Mucosa of stomach (tissue), 1 donor: ENCODE data around the gene OARD1.
"Not testable (repeated sequence)": the region's sequence is repeated elsewhere in the genome, so short reads cannot be mapped to it uniquely, and the experiment has no call there.

Experiments
- H3K27me3 ChIP-seq: one replicate; pipeline ENCODE4 v1.7.0; 2013; ENCODE audit warnings: mild to moderate bottlenecking, low read length; ENCODE audit not compliant: control insufficient read depth, insufficient read depth
- H3K36me3 ChIP-seq: one replicate; pipeline ENCODE4 v1.7.0; 2013; ENCODE audit warnings: low read length; ENCODE audit not compliant: control insufficient read depth, insufficient read depth
- H3K4me1 ChIP-seq: one replicate; pipeline ENCODE4 v1.7.0; 2013; ENCODE audit warnings: mild to moderate bottlenecking, low read length; ENCODE audit not compliant: control insufficient read depth, insufficient read depth
- H3K4me3 ChIP-seq: one replicate; pipeline ENCODE4 v1.7.0; 2013; ENCODE audit warnings: low read length
- H3K9ac ChIP-seq: one replicate; pipeline ENCODE4 v1.7.0; 2013; ENCODE audit warnings: mild to moderate bottlenecking, low read length, moderate library complexity
- H3K9me3 ChIP-seq: one replicate; pipeline ENCODE4 v1.7.0; 2013; ENCODE audit warnings: mild to moderate bottlenecking, low read length, moderate library complexity; ENCODE audit not compliant: control insufficient read depth
- donor health status: Pancreatic carcinoma.

The OARD1 gene

GRCh38 chr6:41028561-41029412 is 43.4 kb downstream of the OARD1 start:
- peaks cover 38% of the 10 kb centered on the region for H3K4me1 ChIP-seq
- H3K9ac ChIP-seq: peak overlapping the region; percentile 73

GRCh38 chr6:41027799-41028560 is 44.2 kb downstream of the OARD1 start:
- peaks cover 10% of the 10 kb centered on the region for H3K36me3 ChIP-seq
- H3K4me1 ChIP-seq: peaks cover 36% of the 10 kb centered on the region
- no peaks in the 10 kb centered on the region for H3K27me3 ChIP-seq
- H3K9ac ChIP-seq: peak overlapping the region; percentile 73
- no peaks in the 10 kb centered on the region for H3K9me3 ChIP-seq
- H3K4me3 ChIP-seq: peak overlapping the region; percentile 14

More at GRCh38 chr6:41028561-41029412, 43.4 kb downstream of the OARD1 start:
- no peaks in the 10 kb centered on the region for H3K9me3 ChIP-seq
- H3K27me3 ChIP-seq: no peaks in the 10 kb centered on the region
- H3K36me3 ChIP-seq: peaks cover 10% of the 10 kb centered on the region
- no peak overlapping the region for H3K4me3 ChIP-seq

- no peaks in the 10 kb centered on the region for H3K9me3 ChIP-seq
- H3K4me3 ChIP-seq: peak overlapping the region; percentile 14
- no peaks in the 10 kb centered on the region for H3K27me3 ChIP-seq
- H3K4me1 ChIP-seq: peaks cover 34% of the 10 kb centered on the region
- H3K36me3 ChIP-seq: peaks cover 10% of the 10 kb centered on the region
- no peak overlapping the region for H3K9ac ChIP-seq
These were observed 44.9 kb downstream of the OARD1 start for GRCh38 chr6:41027241-41027640.

GRCh38 chr6:41025966-41026530 is 46.1 kb downstream of the OARD1 start:
- Histone ChIP-seq H3K9me3 (no peaks in the 10 kb centered on the region), H3K36me3 (peaks cover 10% of the 10 kb centered on the region), H3K9ac (no peak overlapping the region)

GRCh38 chr6:41023114-41023513 is 49.0 kb downstream of the OARD1 start:
- H3K4me3 ChIP-seq: no peak overlapping the region
- H3K27me3 ChIP-seq: no peaks in the 10 kb centered on the region
- peaks cover 4% of the 10 kb centered on the region for H3K36me3 ChIP-seq
- peaks cover 12% of the 10 kb centered on the region for H3K4me1 ChIP-seq
- no peak overlapping the region for H3K9ac ChIP-seq
- no peaks in the 10 kb centered on the region for H3K9me3 ChIP-seq

More at GRCh38 chr6:41025966-41026530, 46.1 kb downstream of the OARD1 start:
- Histone ChIP-seq H3K4me1 (peaks cover 24% of the 10 kb centered on the region), H3K4me3 (no peak overlapping the region), H3K27me3 (no peaks in the 10 kb centered on the region)

- no peaks in the 10 kb centered on the region for H3K9me3 ChIP-seq
- no peaks in the 10 kb centered on the region for H3K27me3 ChIP-seq
- H3K9ac ChIP-seq: no peak overlapping the region
- H3K4me3 ChIP-seq: no peak overlapping the region
- peaks cover 4% of the 10 kb centered on the region for H3K36me3 ChIP-seq
- H3K4me1 ChIP-seq: peaks cover 4% of the 10 kb centered on the region
These were observed 49.9 kb downstream of the OARD1 start for GRCh38 chr6:41022294-41022693.

GRCh38 chr6:41021832-41022231 is 50.3 kb downstream of the OARD1 start:
- no peak overlapping the region for H3K9ac ChIP-seq
- H3K4me1 ChIP-seq: no peaks in the 10 kb centered on the region
- H3K27me3 ChIP-seq: no peaks in the 10 kb centered on the region
- H3K9me3 ChIP-seq: no peaks in the 10 kb centered on the region
- H3K36me3 ChIP-seq: peaks cover 4% of the 10 kb centered on the region
- no peak overlapping the region for H3K4me3 ChIP-seq

- Histone ChIP-seq H3K9ac (no peak overlapping the region), H3K9me3 (no peaks in the 10 kb centered on the region), H3K4me1 (no peaks in the 10 kb centered on the region), H3K4me3 (no peak overlapping the region), H3K36me3 (no peaks in the 10 kb centered on the region), H3K27me3 (no peaks in the 10 kb centered on the region)
These were observed 54.5 kb downstream of the OARD1 start for GRCh38 chr6:41017663-41018062.

- H3K4me3 ChIP-seq, H3K9me3 ChIP-seq, H3K4me1 ChIP-seq, H3K27me3 ChIP-seq, H3K36me3 ChIP-seq, H3K9ac ChIP-seq: not testable (repeated sequence)
These were observed 56.3 kb downstream of the OARD1 start for GRCh38 chr6:41015860-41016259.

GRCh38 chr6:41014780-41015179 is 57.4 kb downstream of the OARD1 start:
- Histone ChIP-seq H3K36me3 (no peaks in the 10 kb centered on the region), H3K4me1 (no peaks in the 10 kb centered on the region), H3K9me3 (no peaks in the 10 kb centered on the region), H3K27me3 (no peaks in the 10 kb centered on the region), H3K4me3 (no peak overlapping the region), H3K9ac (no peak overlapping the region)
